ENCODE data around the gene WWTR1.

Gene WWTR1

DNA sequence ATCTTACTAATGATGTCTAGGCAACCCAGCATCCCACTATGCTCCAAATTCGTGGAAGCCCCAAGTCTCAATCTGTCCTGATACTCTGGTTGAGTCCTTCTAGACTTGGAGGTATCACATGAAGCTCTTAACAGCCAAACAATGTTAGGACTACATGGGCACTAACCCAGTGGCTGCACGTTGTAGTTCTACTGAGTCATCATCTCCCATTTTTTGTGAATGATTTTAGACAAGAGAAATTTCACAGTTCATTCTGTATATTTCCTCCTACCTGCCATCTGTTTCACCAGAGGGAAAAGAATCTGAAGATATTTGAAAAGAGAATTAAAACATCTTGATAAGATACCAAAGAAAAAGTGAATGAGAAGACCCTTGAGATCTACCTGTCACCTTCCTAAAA, 9.8 kb upstream of the WWTR1 start:
- no peak overlapping the region for H3K4me3 ChIP-seq (ENCODE audit: low read depth, low read length)
- DNase-seq (ENCODE audit: low read depth), result no peak
- TF ChIP-seq, protein P1, sequence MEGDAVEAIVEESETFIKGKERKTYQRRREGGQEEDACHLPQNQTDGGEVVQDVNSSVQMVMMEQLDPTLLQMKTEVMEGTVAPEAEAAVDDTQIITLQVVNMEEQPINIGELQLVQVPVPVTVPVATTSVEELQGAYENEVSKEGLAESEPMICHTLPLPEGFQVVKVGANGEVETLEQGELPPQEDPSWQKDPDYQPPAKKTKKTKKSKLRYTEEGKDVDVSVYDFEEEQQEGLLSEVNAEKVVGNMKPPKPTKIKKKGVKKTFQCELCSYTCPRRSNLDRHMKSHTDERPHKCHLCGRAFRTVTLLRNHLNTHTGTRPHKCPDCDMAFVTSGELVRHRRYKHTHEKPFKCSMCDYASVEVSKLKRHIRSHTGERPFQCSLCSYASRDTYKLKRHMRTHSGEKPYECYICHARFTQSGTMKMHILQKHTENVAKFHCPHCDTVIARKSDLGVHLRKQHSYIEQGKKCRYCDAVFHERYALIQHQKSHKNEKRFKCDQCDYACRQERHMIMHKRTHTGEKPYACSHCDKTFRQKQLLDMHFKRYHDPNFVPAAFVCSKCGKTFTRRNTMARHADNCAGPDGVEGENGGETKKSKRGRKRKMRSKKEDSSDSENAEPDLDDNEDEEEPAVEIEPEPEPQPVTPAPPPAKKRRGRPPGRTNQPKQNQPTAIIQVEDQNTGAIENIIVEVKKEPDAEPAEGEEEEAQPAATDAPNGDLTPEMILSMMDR (conservative IDR thresholded peaks at IDR 0.05; ENCODE audit: low read depth, low read length), result no peak

DNA sequence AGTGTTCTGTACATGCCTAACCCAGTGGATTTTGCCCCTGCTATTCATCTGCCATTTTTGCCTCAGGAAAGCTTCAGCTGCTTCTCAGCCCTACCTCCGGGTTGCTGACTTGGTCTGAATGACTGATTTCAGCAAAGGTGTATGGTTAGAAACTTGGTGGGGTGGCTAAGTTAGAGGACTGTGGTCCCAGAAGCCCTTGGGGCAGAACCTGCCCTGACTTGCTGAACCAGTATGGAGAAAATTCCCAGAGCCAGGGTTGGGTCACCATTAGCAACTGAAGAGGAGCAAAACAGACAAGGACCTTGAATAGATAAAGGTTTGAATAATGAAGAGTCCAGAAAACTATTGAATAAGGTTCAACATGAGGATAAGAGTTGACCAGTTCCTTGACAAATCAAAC, 6.1 kb upstream of the WWTR1 start:
- no peak overlapping the region for H3K4me3 ChIP-seq (ENCODE audit: low read depth, low read length)
- TF ChIP-seq, protein P1 (conservative IDR thresholded peaks at IDR 0.05; ENCODE audit: low read depth, low read length), result no peak
- DNase-seq (ENCODE audit: low read depth), result no peak

DNA sequence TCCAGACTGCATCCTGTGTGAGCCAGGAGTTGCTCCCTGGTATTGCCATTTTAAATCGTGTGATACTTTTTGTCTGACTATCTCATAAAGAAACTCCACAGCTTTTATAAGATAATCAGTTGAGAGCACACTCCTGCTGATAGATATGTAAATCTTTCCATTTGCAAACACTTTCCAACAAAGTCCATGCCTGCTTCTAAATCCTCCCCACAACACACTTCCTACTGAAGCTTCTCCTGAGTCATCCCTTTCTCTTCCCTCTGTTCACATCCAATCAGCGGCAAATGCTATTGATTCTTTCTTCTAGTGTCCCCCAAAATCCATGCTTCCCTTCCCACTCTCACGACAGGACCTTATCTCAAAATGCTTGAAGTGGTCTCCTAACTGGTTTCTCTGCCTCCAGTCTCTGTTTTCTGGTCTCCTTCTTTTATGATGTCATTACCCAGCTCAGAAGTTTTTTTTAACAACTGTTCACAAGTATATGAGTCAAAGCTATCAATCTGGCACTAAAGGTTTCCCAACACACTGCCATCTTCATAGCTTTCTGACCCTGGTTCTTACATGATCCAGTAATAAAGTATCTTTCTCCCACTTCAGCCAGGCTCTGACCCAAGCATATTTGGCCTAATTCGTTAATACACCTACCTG, 4.5 kb upstream of the WWTR1 start:
- no peak overlapping the region for H3K4me3 ChIP-seq (ENCODE audit: low read depth, low read length)
- TF ChIP-seq, protein P1 (conservative IDR thresholded peaks at IDR 0.05; ENCODE audit: low read depth, low read length), result no peak
- no peak for DNase-seq (ENCODE audit: low read depth)

DNA sequence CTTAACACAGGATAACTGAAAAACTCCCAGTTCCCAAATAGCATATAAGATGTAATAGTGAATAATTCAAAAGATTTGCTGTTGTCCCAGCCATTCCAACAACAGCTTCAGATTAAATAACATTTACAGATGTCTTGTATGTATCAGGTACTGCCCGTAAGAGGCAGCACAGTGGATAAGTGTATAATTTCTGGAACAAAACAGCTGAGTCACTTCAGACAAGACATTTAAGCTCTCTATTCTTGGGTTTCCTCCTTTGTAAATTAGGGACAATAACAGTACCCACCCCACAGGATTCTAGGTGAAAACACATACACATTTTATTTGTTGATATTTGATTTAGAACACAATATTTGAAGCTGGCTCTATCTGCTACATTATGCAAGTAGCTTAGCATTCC, 2.6 kb upstream of the WWTR1 start:
- H3K4me3 ChIP-seq (ENCODE audit: low read depth, low read length), result no peak overlapping the region
- no peak for DNase-seq (ENCODE audit: low read depth)
- TF ChIP-seq, protein P1 (conservative IDR thresholded peaks at IDR 0.05; ENCODE audit: low read depth, low read length), result no peak

DNA sequence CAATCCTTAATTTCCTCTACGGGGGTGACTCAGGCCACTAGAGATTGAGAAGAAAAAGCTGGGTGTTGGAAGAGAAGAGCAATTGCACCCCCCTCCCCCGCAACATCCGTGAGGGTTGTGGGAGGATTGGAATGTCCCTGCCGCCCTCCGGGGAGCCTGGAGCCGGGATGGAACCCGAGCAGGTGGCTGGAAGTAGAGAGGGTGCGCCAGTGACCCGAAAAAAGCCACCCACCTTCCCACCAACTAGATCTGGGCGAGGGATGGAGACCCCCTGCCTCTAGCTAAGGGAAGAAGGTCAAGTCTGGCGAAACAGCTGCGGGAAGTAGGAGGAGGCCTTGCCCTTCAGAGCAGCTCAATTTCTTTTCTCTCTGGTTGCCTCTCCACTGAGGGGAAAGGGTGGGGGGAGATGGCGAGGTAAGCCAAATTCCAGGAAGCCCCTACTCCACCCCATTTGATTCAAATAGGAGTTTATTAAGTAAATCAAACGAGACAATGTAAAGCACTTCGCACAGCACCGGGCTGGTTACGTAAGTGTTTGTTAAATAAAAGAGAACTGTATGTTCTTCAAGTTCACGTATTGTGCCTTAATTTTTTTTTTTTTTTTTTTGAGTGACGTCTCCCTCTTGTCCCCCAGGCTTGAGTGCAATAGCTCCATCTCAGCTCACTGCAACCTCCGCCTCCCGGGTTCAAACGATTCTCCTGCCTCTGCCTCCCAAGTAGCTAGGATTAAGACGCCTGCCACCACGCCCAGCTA, 1.1 kb upstream of the WWTR1 start:
- TF ChIP-seq, protein P1 (conservative IDR thresholded peaks at IDR 0.05; ENCODE audit: low read depth, low read length), result no peak
- peak; percentile 65 for DNase-seq (ENCODE audit: low read depth)
- peak overlapping the region; percentile 88 for H3K4me3 ChIP-seq (ENCODE audit: low read depth, low read length)

DNA sequence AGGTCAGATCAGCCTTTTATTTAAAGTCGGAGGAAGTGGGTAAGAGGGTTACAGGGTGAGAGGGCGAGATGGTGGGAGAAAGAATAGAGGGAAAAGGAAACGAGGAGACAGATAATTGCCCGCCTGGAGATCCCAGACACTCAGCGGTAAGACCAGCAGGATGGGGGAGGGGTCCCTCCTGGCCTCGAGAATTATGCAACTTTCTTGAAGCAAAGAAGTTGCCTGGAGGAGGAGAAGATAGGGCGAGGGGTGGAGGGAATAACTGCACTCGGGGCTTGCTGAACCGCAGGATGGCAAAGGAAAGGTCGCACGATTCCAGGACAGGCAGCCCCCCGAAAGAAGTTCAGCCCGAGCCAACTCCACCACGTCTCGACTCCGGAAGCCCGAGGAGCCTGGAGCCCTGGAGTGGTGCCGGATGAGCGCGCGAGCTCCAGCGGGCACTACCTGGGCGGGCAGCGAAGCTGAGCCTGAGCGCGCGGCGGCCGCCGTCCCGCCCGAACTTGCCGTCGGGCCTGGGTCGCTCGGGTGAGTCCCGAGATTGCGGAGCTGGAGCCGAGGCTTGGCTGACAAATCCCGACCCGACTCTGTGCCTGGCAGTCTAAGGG, 402 bp downstream of the WWTR1 start:
- peak overlapping the region; percentile 88 for H3K4me3 ChIP-seq (ENCODE audit: low read depth, low read length)
- peak; percentile 77 for DNase-seq (ENCODE audit: low read depth)
- TF ChIP-seq, protein P1 (conservative IDR thresholded peaks at IDR 0.05; ENCODE audit: low read depth, low read length), result no peak

Measured in choroid plexus epithelial cell (primary cell).